ENCODE measurements around the gene ELMOD1. TPM values are rescaled to one million over a fixed set of nuclear protein-coding genes. Genes with fewer than 3 reads are reported as not detected.

Gene ELMOD1
- total RNA-seq, 4 donors from 2014 or later: 0.16 to 0.27 TPM; not detected in 2

- Histone ChIP-seq H3K27me3 (peaks cover 14% of the 10 kb centered on the region), H3K4me1 (no peaks in the 10 kb centered on the region), H3K36me3 (no peaks in the 10 kb centered on the region), H3K9me3 (no peaks in the 10 kb centered on the region), H3K4me3 (no peak overlapping the region), H3K27ac (no peak overlapping the region)
- no peak for DNase-seq
- intact Hi-C loops (cut with DNase I; ENCODE audit: low total_unique reads): no loop called here
- no peak for TF ChIP-seq CTCF (IDR thresholded peaks at IDR 0.05)
- TF ChIP-seq POLR2AphosphoS5 (IDR thresholded peaks at IDR 0.05): no peak
- TF ChIP-seq EP300 (IDR thresholded peaks at IDR 0.05; ENCODE audit: low read depth): no peak
- TF ChIP-seq POLR2A (IDR thresholded peaks at IDR 0.05): no peak
- in situ Hi-C loops (cut with MboI; ENCODE audit: low pct_ligation_motif_present in 1 of 4, low pct_unique_long_range_greater_than_20kb in 1 of 4, low sequenced_read_pairs in 3 of 4): no loop called here
- 95 to 100% methylated on average over 2 of the region's 2 CpGs for WGBS, 2 donors (ENCODE audit: low coverage in 1 of 2)
Observed at GRCh38 chr11:107612445-107612844, 21.5 kb downstream of the ELMOD1 start.

- H3K36me3 ChIP-seq: no peaks in the 10 kb centered on the region
Observed at GRCh38 chr11:107619926-107620325, 29.0 kb downstream of the ELMOD1 start.

GRCh38 chr11:107621081-107621480, 30.1 kb downstream of the ELMOD1 start:
- TF ChIP-seq POLR2A (IDR thresholded peaks at IDR 0.05) (no peak), EP300 (IDR thresholded peaks at IDR 0.05; ENCODE audit: low read depth) (no peak)
- intact Hi-C loops (cut with DNase I; ENCODE audit: low total_unique reads): no loop called here
- H3K36me3 ChIP-seq: no peaks in the 10 kb centered on the region
- H3K27ac ChIP-seq: no peak overlapping the region
- H3K4me1 ChIP-seq: no peaks in the 10 kb centered on the region
- in situ Hi-C loops (cut with MboI; ENCODE audit: low pct_ligation_motif_present in 1 of 4, low pct_unique_long_range_greater_than_20kb in 1 of 4, low sequenced_read_pairs in 3 of 4): no loop called here
- H3K27me3 ChIP-seq: no peaks in the 10 kb centered on the region
- no peaks in the 10 kb centered on the region for H3K9me3 ChIP-seq
- WGBS, 2 donors (ENCODE audit: low coverage in 1 of 2): 43 to 58% methylated on average over 1 of the region's 1 CpG
- H3K4me3 ChIP-seq: no peak overlapping the region
- DNase-seq: no peak

More at GRCh38 chr11:107619926-107620325, 29.0 kb downstream of the ELMOD1 start:
- DNase-seq: no peak
- 18 to 21% methylated on average over 1 of the region's 1 CpG for WGBS, 2 donors (ENCODE audit: low coverage in 1 of 2)
- Histone ChIP-seq H3K4me3 (no peak overlapping the region), H3K9me3 (no peaks in the 10 kb centered on the region), H3K4me1 (no peaks in the 10 kb centered on the region), H3K27ac (no peak overlapping the region), H3K27me3 (no peaks in the 10 kb centered on the region)
- in situ Hi-C loops (cut with MboI; ENCODE audit: low pct_ligation_motif_present in 1 of 4, low pct_unique_long_range_greater_than_20kb in 1 of 4, low sequenced_read_pairs in 3 of 4): no loop called here
- no peak for TF ChIP-seq CTCF (IDR thresholded peaks at IDR 0.05)
- TF ChIP-seq POLR2AphosphoS5 (IDR thresholded peaks at IDR 0.05): no peak
- no peak for TF ChIP-seq EP300 (IDR thresholded peaks at IDR 0.05; ENCODE audit: low read depth)
- no peak for TF ChIP-seq POLR2A (IDR thresholded peaks at IDR 0.05)
- intact Hi-C loops (cut with DNase I; ENCODE audit: low total_unique reads): no loop called here

- DNase-seq: no peak
- H3K27me3 ChIP-seq: no peaks in the 10 kb centered on the region
- in situ Hi-C loops (cut with MboI; ENCODE audit: low pct_ligation_motif_present in 1 of 4, low pct_unique_long_range_greater_than_20kb in 1 of 4, low sequenced_read_pairs in 3 of 4) (no loop called here), intact Hi-C loops (cut with DNase I; ENCODE audit: low total_unique reads) (no loop called here)
- WGBS, 2 donors (ENCODE audit: low coverage in 1 of 2): 61 to 69% methylated on average over 6 to 7 of the region's 7 CpGs
- H3K36me3 ChIP-seq: no peaks in the 10 kb centered on the region
- H3K4me3 ChIP-seq: no peak overlapping the region
- TF ChIP-seq POLR2AphosphoS5 (IDR thresholded peaks at IDR 0.05) (no peak), POLR2A (IDR thresholded peaks at IDR 0.05) (no peak), EP300 (IDR thresholded peaks at IDR 0.05; ENCODE audit: low read depth) (no peak)
- no peaks in the 10 kb centered on the region for H3K9me3 ChIP-seq
- H3K4me1 ChIP-seq: no peaks in the 10 kb centered on the region
- no peak overlapping the region for H3K27ac ChIP-seq
Observed at GRCh38 chr11:107623183-107623582, 32.2 kb downstream of the ELMOD1 start.

GRCh38 chr11:107624983-107625684, 34.2 kb downstream of the ELMOD1 start:
- Histone ChIP-seq H3K4me1 (no peaks in the 10 kb centered on the region), H3K36me3 (no peaks in the 10 kb centered on the region), H3K27ac (no peak overlapping the region), H3K4me3 (no peak overlapping the region), H3K27me3 (no peaks in the 10 kb centered on the region), H3K9me3 (no peaks in the 10 kb centered on the region)
- TF ChIP-seq POLR2A (IDR thresholded peaks at IDR 0.05): no peak
- TF ChIP-seq EP300 (IDR thresholded peaks at IDR 0.05; ENCODE audit: low read depth): no peak
- no peak for TF ChIP-seq POLR2AphosphoS5 (IDR thresholded peaks at IDR 0.05)
- TF ChIP-seq CTCF (IDR thresholded peaks at IDR 0.05): no peak
- 59 to 61% methylated on average over 8 to 10 of the region's 10 CpGs for WGBS, 2 donors (ENCODE audit: low coverage in 1 of 2)
- no peak for DNase-seq
- in situ Hi-C loops (cut with MboI; ENCODE audit: low pct_ligation_motif_present in 1 of 4, low pct_unique_long_range_greater_than_20kb in 1 of 4, low sequenced_read_pairs in 3 of 4) (no loop called here), intact Hi-C loops (cut with DNase I; ENCODE audit: low total_unique reads) (no loop called here)
